Activated CD4-positive, alpha-beta T cell treated with anti-CD3 and anti-CD28 coated beads for 24 hours (primary cell): ENCODE data around the gene CRISPLD2.
"Not testable (repeated sequence)": the region's sequence is repeated elsewhere in the genome, so short reads cannot be mapped to it uniquely, and the experiment has no call there.

Source experiments
- DNase-seq, 2 donors: peaks; one replicate each; pipeline ENCODE4 v3.0.0-alpha.2; 2020; ENCODE audit warnings: low read depth in 2 of 2

The CRISPLD2 gene

GRCh38 chr16:84930298-84931106 lies 110.7 kb downstream of the CRISPLD2 start:
- DNase-seq, result no peak

GRCh38 chr16:84931107-84931494 lies 111.3 kb downstream of the CRISPLD2 start:
- no peak for DNase-seq

- DNase-seq, result no peak
These were observed 111.7 kb downstream of the CRISPLD2 start for GRCh38 chr16:84931506-84931905.

- no peak for DNase-seq
These were observed 112.9 kb downstream of the CRISPLD2 start for GRCh38 chr16:84932681-84933080.

- DNase-seq, result no peak
These were observed 114.2 kb downstream of the CRISPLD2 start for GRCh38 chr16:84933774-84934631.

DNA sequence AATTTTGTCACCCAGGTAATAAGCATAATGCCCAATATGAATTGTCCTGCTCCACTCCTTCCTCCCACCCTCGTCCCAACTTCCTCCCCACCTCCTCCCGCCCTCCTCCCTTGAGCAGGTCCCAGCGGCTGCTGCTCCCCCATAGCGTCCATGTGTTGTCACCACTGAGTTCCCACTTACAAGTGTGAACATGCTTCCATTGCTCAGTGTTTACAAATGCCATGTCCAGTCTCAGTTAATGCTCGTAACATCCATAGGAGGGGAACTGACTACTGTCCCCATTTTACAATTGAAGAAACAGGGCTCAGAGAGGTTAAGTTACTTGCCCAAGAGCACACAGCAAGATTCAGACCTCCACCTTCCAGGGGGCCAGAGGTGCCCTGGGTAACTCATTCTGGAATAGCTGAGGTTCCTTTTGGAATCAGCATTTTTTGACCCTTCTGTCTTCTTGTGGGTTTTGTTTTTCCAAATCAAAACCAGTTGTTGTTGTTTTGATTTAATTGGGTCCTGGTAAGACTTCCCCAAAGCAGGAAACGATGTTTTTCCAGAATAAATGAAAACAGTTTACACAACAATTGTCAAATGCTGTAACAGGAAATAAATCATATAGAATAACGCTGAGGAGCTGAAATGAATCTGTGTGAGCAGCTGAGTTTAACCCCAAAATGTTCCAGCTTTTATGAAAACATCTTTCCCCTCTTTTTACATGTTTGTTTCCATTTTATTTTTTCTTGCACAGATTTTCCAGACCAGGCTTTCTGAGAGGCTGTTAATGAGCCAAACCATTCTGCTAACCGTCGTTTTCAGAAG lies 117.6 kb downstream of the CRISPLD2 start:
- DNase-seq, result no peak

GRCh38 chr16:84938616-84939015 lies 118.8 kb downstream of the CRISPLD2 start:
- not testable (repeated sequence) for DNase-seq

- DNase-seq, result no peak
These were observed 121.1 kb downstream of the CRISPLD2 start for GRCh38 chr16:84940670-84941551.

DNA sequence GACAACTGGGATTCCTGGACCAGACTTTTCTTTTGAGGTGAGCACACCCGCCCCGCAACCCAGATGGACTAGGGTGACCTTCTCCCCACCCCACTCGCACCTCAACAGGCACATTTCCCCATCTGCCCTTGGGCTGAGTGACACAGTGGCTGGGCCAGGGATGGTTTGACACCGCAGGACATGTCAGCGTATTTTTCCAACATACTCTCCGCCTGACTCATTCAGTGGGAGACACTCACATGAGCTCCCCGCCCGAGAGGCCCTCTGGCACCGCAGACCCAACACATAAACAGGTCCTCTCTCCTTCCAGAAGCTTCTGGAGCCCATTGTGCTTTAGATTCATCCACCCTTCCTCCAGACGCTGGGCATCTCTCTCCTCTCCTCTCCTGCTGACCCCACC lies 122.1 kb downstream of the CRISPLD2 start:
- DNase-seq, result no peak

DNA sequence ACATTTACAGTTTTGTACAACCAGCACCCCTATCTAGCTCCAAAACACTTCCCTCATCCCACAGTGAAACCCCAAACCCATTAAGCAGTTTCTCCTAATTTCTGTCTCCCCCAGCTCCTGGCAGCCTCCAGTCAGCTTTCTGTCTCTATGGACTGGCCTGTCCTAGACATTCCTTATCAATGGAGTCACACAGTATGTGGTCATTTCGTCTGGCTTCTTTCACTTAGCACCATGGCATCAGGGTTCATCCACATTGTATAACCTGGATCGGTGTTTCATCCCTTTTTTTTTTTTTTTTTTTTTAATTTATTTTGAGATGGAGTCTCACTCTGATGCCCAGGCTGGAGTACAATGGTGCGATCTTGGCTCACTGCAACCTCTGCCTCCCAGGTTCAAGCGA lies 123.0 kb downstream of the CRISPLD2 start:
- DNase-seq, result no peak

- no peak for DNase-seq
These were observed 123.8 kb downstream of the CRISPLD2 start for GRCh38 chr16:84943620-84944019.

DNA sequence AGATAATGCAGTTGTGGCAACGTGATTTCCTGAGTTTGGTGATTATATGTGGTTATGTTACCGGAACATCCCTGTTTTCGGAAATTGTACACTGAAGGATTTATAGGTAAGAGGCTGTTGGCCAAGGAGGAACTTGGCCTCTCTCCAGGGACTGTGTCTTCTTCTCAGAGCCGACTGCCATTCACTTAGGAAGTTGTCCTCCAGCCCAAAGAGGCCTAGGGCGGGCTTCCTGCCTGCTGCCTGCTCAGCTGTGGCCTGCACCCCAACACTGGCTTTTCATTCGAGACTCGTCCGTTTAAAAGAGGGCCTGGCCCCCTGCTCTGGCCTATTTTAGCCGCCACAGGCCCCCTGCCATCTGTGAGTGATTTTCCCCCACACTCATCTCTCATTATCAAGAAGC lies 127.2 kb downstream of the CRISPLD2 start:
- no peak for DNase-seq

DNA sequence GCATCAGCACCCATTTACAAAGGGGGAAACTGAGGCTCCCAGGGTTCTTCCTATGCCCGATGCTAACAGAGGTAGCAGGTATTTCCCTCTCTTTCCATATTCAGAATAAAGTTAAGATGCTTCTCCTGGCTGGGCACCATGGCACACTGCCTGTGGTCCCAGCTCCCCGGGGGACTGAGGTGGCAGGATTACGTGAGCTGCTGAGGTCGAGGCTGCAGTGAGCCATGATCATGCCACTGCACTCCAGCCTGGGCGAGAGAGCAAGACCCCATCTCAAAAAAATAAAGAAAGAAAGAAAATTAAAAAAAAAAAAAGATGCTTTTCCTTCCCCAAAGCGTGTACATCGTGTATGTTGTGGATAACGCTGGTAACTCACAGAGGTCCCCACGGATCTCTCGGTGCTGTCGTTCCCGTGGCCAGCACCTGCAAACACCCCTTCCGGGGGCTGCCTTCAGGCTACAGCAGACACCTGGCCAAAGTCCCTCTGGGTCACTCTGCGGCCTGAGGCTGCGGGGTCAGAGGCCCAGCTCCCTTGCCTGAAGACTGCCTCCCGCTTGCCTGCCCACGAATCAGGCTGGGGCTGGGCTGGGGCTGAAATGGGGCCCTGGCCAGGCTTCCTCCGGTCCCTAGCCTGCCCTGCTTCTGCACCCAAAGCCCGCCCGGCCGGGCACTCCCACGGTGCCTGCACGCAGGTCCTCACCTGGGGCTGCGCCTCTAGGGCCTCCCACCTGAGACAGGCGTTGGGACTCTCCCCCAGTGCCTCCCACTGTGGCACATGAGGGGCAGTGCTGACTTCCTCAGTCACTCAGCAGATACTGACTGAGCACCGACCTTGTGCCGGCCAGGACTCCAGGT lies 128.4 kb downstream of the CRISPLD2 start:
- no peak for DNase-seq

DNA sequence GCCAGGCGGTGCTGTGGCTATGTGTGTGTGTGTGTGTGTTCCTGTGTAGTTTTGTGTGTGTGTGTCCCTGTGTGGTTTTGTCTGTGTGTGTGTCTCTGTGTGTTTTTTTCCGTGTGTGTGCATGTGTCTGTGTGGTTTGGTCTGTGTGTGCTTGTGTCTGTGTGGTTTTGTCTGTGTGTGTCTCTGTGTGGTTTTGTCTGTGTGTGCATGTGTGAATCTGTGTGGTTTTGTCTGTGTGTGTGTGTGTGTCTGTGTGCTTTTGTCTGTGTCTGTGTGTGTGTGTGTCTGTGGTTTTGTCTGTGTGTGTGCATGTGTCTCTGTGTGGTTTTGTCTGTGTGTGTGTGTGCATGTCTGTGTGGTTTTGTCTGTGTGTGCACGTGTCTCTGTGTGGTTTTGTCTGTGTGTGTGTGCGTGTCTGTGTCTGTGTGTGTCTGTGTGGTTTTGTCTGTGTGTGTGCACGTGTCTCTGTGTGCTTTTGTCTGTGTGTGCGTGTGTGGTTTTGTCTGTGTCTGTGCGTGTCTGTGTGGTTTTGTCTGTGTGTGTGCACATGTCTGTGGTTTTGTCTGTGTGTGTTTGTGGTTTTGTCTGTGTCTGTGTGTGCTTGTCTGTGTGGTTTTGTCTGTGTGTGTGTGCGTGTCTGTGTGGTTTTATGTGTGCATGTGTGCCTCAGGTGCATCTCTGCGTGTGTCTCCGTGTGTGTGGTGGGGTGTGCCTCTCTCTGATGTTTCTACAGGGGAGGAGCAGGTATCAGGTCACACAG lies 129.2 kb downstream of the CRISPLD2 start:
- DNase-seq, result no peak

DNA sequence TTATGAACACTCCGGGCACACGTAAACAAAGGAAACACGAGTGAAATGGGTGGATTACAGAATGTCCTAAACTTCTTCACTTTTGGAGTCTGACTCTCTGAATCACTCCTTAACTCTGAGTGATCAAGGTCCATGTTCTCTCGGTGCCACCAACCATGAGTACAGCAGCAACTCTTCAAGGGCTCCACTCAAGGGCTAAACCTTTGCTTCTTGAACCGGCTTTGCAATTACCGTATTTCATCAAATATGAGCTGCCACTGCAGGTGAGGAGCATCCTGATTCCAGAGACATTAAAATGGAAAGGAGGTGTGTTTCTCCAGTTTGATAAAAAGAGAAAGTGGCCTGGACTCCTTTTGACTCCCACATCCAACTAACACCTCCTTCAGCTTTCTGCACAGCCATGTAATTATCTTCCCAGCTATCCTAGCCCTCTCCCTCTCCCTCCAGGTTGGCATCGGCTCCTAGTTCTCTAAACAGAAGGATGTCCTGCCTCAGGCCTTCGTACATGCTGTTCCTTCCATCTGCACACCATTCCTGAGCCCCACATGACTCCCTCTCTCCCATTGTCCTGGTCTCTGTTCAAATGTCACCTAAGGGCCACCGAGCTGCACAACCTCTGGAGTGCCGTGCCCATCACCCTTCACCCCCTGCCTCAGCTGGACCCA lies 130.1 kb downstream of the CRISPLD2 start:
- DNase-seq, result no peak

DNA sequence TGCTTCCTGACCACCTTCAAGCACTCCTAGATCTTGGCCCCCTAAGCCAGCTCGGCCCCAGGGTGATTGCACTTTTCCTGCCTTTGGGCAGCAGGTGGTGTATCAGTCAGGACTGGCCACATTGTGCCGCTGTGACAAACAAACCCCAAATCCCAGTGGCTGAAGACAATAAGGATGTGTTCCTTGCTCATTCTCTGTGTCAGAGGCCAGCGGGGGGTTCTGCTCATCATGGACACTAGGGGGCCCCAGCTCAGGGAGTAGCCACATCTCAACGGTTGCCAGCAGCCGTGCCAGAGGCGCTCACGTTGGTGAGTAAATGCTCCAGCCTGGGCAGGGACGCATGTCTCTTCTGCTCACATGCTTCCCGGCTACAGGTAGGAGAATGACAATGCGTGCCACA lies 131.1 kb downstream of the CRISPLD2 start:
- peak in 1 of 2 donors; percentile 15 for DNase-seq

GRCh38 chr16:84952335-84953189 lies 132.8 kb downstream of the CRISPLD2 start:
- DNase-seq, result peak; percentile 49 to 61
